ENCODE results near the gene LRRC8C. TPM values are rescaled to one million over a fixed set of nuclear protein-coding genes. Genes with fewer than 3 reads are reported as not detected.

The LRRC8C gene
- total RNA-seq, 1 donor from 2014 or later: 5.2 TPM

GRCh38 chr1:89613928-89614327, 19.0 kb upstream of the LRRC8C start:
- H3K9me3 Mint-ChIP-seq: no peaks in the 10 kb centered on the region
- no peak for TF ChIP-seq CTCF (conservative IDR thresholded peaks at IDR 0.05)
- DNase-seq (ENCODE audit: extremely low spot score, unreplicated experiment): no peak
- H3K4me3 Mint-ChIP-seq: no peak overlapping the region
- no peak overlapping the region for H3K27ac Mint-ChIP-seq
- no peaks in the 10 kb centered on the region for H3K4me1 Mint-ChIP-seq (ENCODE audit: unreplicated experiment)
- no peaks in the 10 kb centered on the region for H3K36me3 Mint-ChIP-seq
- H3K27me3 Mint-ChIP-seq: no peaks in the 10 kb centered on the region

GRCh38 chr1:89615676-89616598, 17.0 kb upstream of the LRRC8C start:
- no peak for DNase-seq (ENCODE audit: extremely low spot score, unreplicated experiment)
- Mint-ChIP-seq H3K36me3 (no peaks in the 10 kb centered on the region), H3K4me1 (ENCODE audit: unreplicated experiment) (no peaks in the 10 kb centered on the region), H3K27me3 (no peaks in the 10 kb centered on the region), H3K27ac (no peak overlapping the region), H3K4me3 (no peak overlapping the region), H3K9me3 (no peaks in the 10 kb centered on the region)
- TF ChIP-seq CTCF (conservative IDR thresholded peaks at IDR 0.05): peak; percentile 59

- no peaks in the 10 kb centered on the region for H3K4me1 Mint-ChIP-seq (ENCODE audit: unreplicated experiment)
- no peaks in the 10 kb centered on the region for H3K36me3 Mint-ChIP-seq
- H3K9me3 Mint-ChIP-seq: no peaks in the 10 kb centered on the region
- no peak for DNase-seq (ENCODE audit: extremely low spot score, unreplicated experiment)
- H3K4me3 Mint-ChIP-seq: no peak overlapping the region
- no peak overlapping the region for H3K27ac Mint-ChIP-seq
- TF ChIP-seq CTCF (conservative IDR thresholded peaks at IDR 0.05): no peak
- H3K27me3 Mint-ChIP-seq: no peaks in the 10 kb centered on the region
Measured at GRCh38 chr1:89616844-89617627, 15.9 kb upstream of the LRRC8C start.

GRCh38 chr1:89620664-89621063, 12.3 kb upstream of the LRRC8C start:
- Mint-ChIP-seq H3K27ac (no peak overlapping the region), H3K36me3 (no peaks in the 10 kb centered on the region), H3K27me3 (no peaks in the 10 kb centered on the region), H3K4me3 (no peak overlapping the region), H3K4me1 (ENCODE audit: unreplicated experiment) (no peaks in the 10 kb centered on the region), H3K9me3 (no peaks in the 10 kb centered on the region)
- DNase-seq (ENCODE audit: extremely low spot score, unreplicated experiment): no peak
- no peak for TF ChIP-seq CTCF (conservative IDR thresholded peaks at IDR 0.05)

GRCh38 chr1:89622895-89623294, 10.0 kb upstream of the LRRC8C start:
- no peak overlapping the region for H3K27ac Mint-ChIP-seq
- H3K4me3 Mint-ChIP-seq: no peak overlapping the region
- H3K36me3 Mint-ChIP-seq: no peaks in the 10 kb centered on the region
- no peak for TF ChIP-seq CTCF (conservative IDR thresholded peaks at IDR 0.05)
- H3K9me3 Mint-ChIP-seq: no peaks in the 10 kb centered on the region
- no peaks in the 10 kb centered on the region for H3K27me3 Mint-ChIP-seq
- no peaks in the 10 kb centered on the region for H3K4me1 Mint-ChIP-seq (ENCODE audit: unreplicated experiment)
- no peak for DNase-seq (ENCODE audit: extremely low spot score, unreplicated experiment)
